RWPE2 (cell line): Measurements from ENCODE around the gene CAMLG.
A peak's percentile ranks its signal among the peaks of the same experiment; 100 is the strongest.

Experiments used
- ATAC-seq: fragments of 200-7000 bp; cut with Tn5 transposase; 3 replicates; pipeline ENCODE4 v1.9.1; 2021; ENCODE audit warnings: low read depth
- DNase-seq: peaks from one replicate; pipeline ENCODE4 v3.0.0-alpha.2; 2020; ENCODE audit warnings: low spot score
- H3K27ac ChIP-seq: fragments of 450-650 bp; 2 replicates; pipeline ENCODE4 v1.5.1; 2017; ENCODE audit warnings: mild to moderate bottlenecking; ENCODE audit not compliant: poor library complexity, severe bottlenecking
- H3K27me3 ChIP-seq: fragments of 250-450 bp; sonication (Bioruptor Pico); 2 replicates; pipeline ENCODE4 v1.5.1; 2021; ENCODE audit warnings: mild to moderate bottlenecking, moderate library complexity; ENCODE audit not compliant: insufficient read depth, poor library complexity, severe bottlenecking
- H3K36me3 ChIP-seq: fragments of 250-450 bp; sonication (Bioruptor Pico); 2 replicates; pipeline ENCODE4 v1.5.1; 2020; ENCODE audit warnings: low read depth, mild to moderate bottlenecking, moderate library complexity
- H3K4me1 ChIP-seq: fragments of 250-450 bp; sonication (Bioruptor Pico); 2 replicates; pipeline ENCODE4 v1.5.1; 2021; ENCODE audit warnings: mild to moderate bottlenecking, moderate library complexity; ENCODE audit not compliant: insufficient read depth, poor library complexity, severe bottlenecking
- H3K4me3 ChIP-seq: fragments of 250-450 bp; sonication (Bioruptor Pico); 2 replicates; pipeline ENCODE4 v1.5.1; 2021; ENCODE audit warnings: mild to moderate bottlenecking, moderate library complexity; ENCODE audit not compliant: severe bottlenecking
- H3K9me3 ChIP-seq: fragments of 250-450 bp; sonication (Bioruptor Pico); 2 replicates; pipeline ENCODE4 v1.5.1; 2021; ENCODE audit warnings: mild to moderate bottlenecking, moderate library complexity; ENCODE audit not compliant: severe bottlenecking
- TF ChIP-seq, protein P1 (sequence below): fragments of 450-650 bp; IDR thresholded peaks from one replicate; pipeline ENCODE4 v1.5.1; 2017; ENCODE audit warnings: mild to moderate bottlenecking, moderate library complexity; ENCODE audit not compliant: poor library complexity, severe bottlenecking

The CAMLG gene

GRCh38 chr5:134736173-134736812 is 2.1 kb upstream of the CAMLG start:
- H3K27ac ChIP-seq = no peak overlapping the region
- peaks cover 11% of the 10 kb centered on the region for H3K4me1 ChIP-seq
- no peaks in the 10 kb centered on the region for H3K9me3 ChIP-seq
- ATAC-seq (no peak), DNase-seq (no peak)
- TF ChIP-seq, protein P1, sequence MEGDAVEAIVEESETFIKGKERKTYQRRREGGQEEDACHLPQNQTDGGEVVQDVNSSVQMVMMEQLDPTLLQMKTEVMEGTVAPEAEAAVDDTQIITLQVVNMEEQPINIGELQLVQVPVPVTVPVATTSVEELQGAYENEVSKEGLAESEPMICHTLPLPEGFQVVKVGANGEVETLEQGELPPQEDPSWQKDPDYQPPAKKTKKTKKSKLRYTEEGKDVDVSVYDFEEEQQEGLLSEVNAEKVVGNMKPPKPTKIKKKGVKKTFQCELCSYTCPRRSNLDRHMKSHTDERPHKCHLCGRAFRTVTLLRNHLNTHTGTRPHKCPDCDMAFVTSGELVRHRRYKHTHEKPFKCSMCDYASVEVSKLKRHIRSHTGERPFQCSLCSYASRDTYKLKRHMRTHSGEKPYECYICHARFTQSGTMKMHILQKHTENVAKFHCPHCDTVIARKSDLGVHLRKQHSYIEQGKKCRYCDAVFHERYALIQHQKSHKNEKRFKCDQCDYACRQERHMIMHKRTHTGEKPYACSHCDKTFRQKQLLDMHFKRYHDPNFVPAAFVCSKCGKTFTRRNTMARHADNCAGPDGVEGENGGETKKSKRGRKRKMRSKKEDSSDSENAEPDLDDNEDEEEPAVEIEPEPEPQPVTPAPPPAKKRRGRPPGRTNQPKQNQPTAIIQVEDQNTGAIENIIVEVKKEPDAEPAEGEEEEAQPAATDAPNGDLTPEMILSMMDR = no peak
- no peaks in the 10 kb centered on the region for H3K27me3 ChIP-seq
- H3K36me3 ChIP-seq = peaks cover 7% of the 10 kb centered on the region
- no peak overlapping the region for H3K4me3 ChIP-seq

DNA sequence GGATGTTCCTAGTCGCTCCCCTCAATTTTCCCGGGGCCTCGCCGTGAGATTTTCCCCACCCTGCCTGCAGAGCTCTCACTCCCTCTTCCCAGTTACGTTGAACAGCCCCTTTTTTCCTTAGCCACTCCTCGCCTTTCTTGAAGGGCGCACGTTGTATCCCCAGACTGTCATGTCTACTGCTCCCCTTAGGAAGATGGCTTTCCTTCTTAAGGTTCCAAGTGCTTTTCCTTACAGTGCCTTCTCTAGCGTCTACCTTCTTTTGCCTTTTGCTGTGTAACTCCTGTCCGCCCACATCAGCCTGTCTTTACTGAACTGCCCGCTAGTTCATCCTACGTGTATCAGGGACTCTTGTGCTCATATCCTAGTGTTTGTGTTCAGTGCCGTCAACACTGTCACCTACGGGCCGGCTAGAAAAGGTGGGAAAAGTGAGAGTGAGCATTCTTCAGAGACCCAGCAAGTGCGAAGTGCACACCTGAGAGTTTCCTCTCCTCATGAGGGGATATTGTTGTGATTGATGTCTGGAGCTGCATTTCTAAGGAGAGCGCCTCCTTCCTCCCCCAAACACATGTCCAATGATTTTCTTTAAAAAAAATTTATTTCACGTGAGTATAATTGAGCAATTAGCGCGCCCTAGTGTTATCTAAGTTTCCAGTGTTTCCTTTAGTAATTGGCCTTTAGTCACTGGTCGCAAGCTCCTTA is 764 bp downstream of the CAMLG start:
- peak overlapping the region; percentile 75 for H3K4me3 ChIP-seq
- H3K4me1 ChIP-seq = peaks cover 7% of the 10 kb centered on the region
- H3K27me3 ChIP-seq = no peaks in the 10 kb centered on the region
- H3K27ac ChIP-seq = peak overlapping the region; percentile 61
- H3K9me3 ChIP-seq = no peaks in the 10 kb centered on the region
- ATAC-seq (peak; percentile 40), DNase-seq (no peak)
- TF ChIP-seq, protein P1 = peak; percentile 59
- peaks cover 26% of the 10 kb centered on the region for H3K36me3 ChIP-seq

GRCh38 chr5:134741052-134741451 is 2.7 kb downstream of the CAMLG start:
- no peaks in the 10 kb centered on the region for H3K27me3 ChIP-seq
- no peak overlapping the region for H3K27ac ChIP-seq
- H3K9me3 ChIP-seq = no peaks in the 10 kb centered on the region
- ATAC-seq = no peak
- no peak for DNase-seq
- H3K36me3 ChIP-seq = peaks cover 28% of the 10 kb centered on the region
- no peak overlapping the region for H3K4me3 ChIP-seq
- TF ChIP-seq, protein P1 = no peak
- H3K4me1 ChIP-seq = peaks cover 7% of the 10 kb centered on the region

DNA sequence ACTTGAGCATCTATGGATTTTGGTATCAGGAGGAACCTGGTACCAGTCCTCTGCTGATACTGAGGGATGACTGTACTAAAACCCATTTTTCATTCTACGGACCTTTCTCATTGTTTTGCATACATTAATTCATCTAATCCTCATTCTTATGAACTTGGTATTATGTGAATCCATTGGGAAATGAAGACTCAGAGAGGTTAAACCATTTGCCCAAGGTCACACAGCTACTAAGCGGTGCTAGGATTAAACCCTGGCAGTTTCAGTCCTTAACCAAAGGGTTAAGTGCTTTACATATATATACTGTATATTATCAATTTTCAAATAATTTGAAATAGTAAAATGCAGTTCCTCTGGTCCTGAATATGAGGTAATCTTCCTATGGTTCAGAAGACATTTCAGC is 3.8 kb downstream of the CAMLG start:
- no peaks in the 10 kb centered on the region for H3K27me3 ChIP-seq
- no peak overlapping the region for H3K4me3 ChIP-seq
- no peak for ATAC-seq
- no peak for DNase-seq
- TF ChIP-seq, protein P1 = no peak
- H3K27ac ChIP-seq = no peak overlapping the region
- peaks cover 28% of the 10 kb centered on the region for H3K36me3 ChIP-seq
- peaks cover 7% of the 10 kb centered on the region for H3K4me1 ChIP-seq
- H3K9me3 ChIP-seq = no peaks in the 10 kb centered on the region

DNA sequence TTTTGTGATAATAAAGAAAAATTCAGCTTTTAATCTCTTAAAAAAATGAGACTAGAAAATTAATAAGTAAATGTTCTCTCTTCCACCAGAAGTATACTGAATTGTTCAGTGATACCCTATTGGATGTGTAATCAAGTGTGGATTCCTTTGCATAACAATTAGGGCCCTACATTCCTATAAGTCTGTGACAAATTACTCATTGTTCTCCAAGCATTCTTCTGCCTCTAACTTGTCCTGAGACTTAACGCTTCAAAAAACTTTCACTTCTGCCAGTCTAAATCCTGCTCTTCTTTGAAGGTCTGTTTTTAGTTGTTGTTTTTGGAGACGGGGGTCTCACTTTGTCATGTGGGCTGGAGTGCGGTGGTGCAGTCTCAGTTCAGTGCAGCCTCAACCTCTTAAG is 11.1 kb downstream of the CAMLG start:
- Histone ChIP-seq H3K27me3 (no peaks in the 10 kb centered on the region), H3K4me3 (no peak overlapping the region), H3K27ac (no peak overlapping the region), H3K9me3 (no peaks in the 10 kb centered on the region), H3K4me1 (no peaks in the 10 kb centered on the region), H3K36me3 (peaks cover 23% of the 10 kb centered on the region)
- DNase-seq (no peak), ATAC-seq (no peak)
- TF ChIP-seq, protein P1 = no peak
